GM12878 (cell line): ENCODE data around the gene TBC1D10B. TPM values are rescaled to one million over a fixed set of nuclear protein-coding genes. Genes with fewer than 3 reads are reported as not detected.

ENCODE experiments used
- ASH2L ChIP-seq: fragments of 300-600, 200-600 bp; sonication (generic); IDR thresholded peaks from 2 replicates; pipeline ENCODE4 v1.6.1; 2017; ENCODE audit warnings: low read depth, mild to moderate bottlenecking, borderline replicate concordance
- ATF7 ChIP-seq: fragments of 450-650 bp; IDR thresholded peaks from 2 replicates; pipeline ENCODE4 v1.6.1; 2016; ENCODE audit warnings: low read depth, mild to moderate bottlenecking
- BRCA1 ChIP-seq: IDR thresholded peaks from 2 replicates; pipeline ENCODE4 v1.6.1; 2011; ENCODE audit warnings: low read depth, low read length, improper control_type of control experiment
- CHD2 ChIP-seq: IDR thresholded peaks from 2 replicates; pipeline ENCODE4 v1.6.1; 2011; ENCODE audit warnings: low read depth, low read length, improper control_type of control experiment, borderline replicate concordance
- CTCF ChIP-seq, 3 experiments: IDR thresholded peaks in 2 of 3; conservative IDR thresholded peaks in 1 of 3; 2 replicates each; pipeline ENCODE4 v1.5.1; 2011; ENCODE audit warnings: low read depth in 3 of 3, low read length in 3 of 3, mild to moderate bottlenecking in 3 of 3, control low read depth in 2 of 3, moderate library complexity in 2 of 3, inconsistent platforms in 1 of 3, mixed read lengths in 1 of 3; ENCODE audit not compliant: control insufficient read depth in 2 of 3, insufficient read depth in 1 of 3; ENCODE audit errors: extremely low read depth in 1 of 3
- E2F8 ChIP-seq: fragments of 450-650 bp; IDR thresholded peaks from 2 replicates; pipeline ENCODE4 v1.6.1; 2018; ENCODE audit warnings: mild to moderate bottlenecking, low read depth, moderate library complexity; ENCODE audit not compliant: partially characterized antibody
- JUND ChIP-seq: IDR thresholded peaks from 2 replicates; pipeline ENCODE4 v1.6.1; 2012; ENCODE audit warnings: low read depth, mild to moderate bottlenecking, low read length, improper control_type of control experiment, moderate library complexity
- LARP7 ChIP-seq: fragments of 450-650 bp; IDR thresholded peaks from 2 replicates; pipeline ENCODE4 v1.6.1; 2017; ENCODE audit warnings: mild to moderate bottlenecking
- MAX ChIP-seq: IDR thresholded peaks from 2 replicates; pipeline ENCODE4 v1.6.1; 2012; ENCODE audit warnings: low read depth, low read length, improper control_type of control experiment
- NFIC ChIP-seq: IDR thresholded peaks from 2 replicates; pipeline ENCODE4 v1.6.1; 2012; ENCODE audit warnings: low read depth, mild to moderate bottlenecking, inconsistent platforms, low read length, moderate library complexity
- NR2F1 ChIP-seq: fragments of 450-650 bp; conservative IDR thresholded peaks from 2 replicates; pipeline ENCODE4 v1.6.1; 2017; ENCODE audit warnings: mild to moderate bottlenecking
- PKNOX1 ChIP-seq: fragments of 450-650 bp; IDR thresholded peaks from 2 replicates; pipeline ENCODE4 v1.6.1; 2016; ENCODE audit warnings: mild to moderate bottlenecking
- POLR2AphosphoS5 ChIP-seq: IDR thresholded peaks from 2 replicates; pipeline ENCODE4 v1.6.1; 2011; ENCODE audit warnings: mild to moderate bottlenecking, low read length, inconsistent platforms
- REST ChIP-seq: IDR thresholded peaks from 2 replicates; pipeline ENCODE4 v1.6.1; 2012; ENCODE audit warnings: mild to moderate bottlenecking, low read depth, low read length
- RUNX3 ChIP-seq: IDR thresholded peaks from 2 replicates; pipeline ENCODE4 v1.6.1; 2012; ENCODE audit warnings: low read length, inconsistent platforms
- SREBF1 ChIP-seq: IDR thresholded peaks from 2 replicates; pipeline ENCODE4 v1.6.1; 2012; ENCODE audit warnings: mild to moderate bottlenecking, low read length
- TCF12 ChIP-seq: IDR thresholded peaks from 2 replicates; pipeline ENCODE4 v1.6.1; 2011; ENCODE audit warnings: low read depth, mild to moderate bottlenecking, low read length
- USF1 ChIP-seq: IDR thresholded peaks from 2 replicates; pipeline ENCODE4 v1.6.1; 2011; ENCODE audit warnings: borderline replicate concordance, low read depth, mild to moderate bottlenecking, moderate library complexity, mixed read lengths, low read length; ENCODE audit not compliant: insufficient read depth; ENCODE audit errors: extremely low read length
- polyA plus RNA-seq, 11 experiments: library from polyadenylated mRNA; depleted of rRNA in 4 of 11; unstranded in 6 of 11; stranded (reverse) in 5 of 11; fragments of >200 nt; fragmentation: Nextera tagmentation in 4 of 11; fragmentation: Illumina TruSeq in 1 of 11; extraction: Ambion mirVana in 4 of 11; extraction: Trizol in 1 of 11; gene quantifications; 1 replicate in 1 of 11; 2 replicates in 10 of 11; pipeline versions ENCODE4 v1.2.1 to v1.2.3, GENCODE V29; 2011 to 2016; ENCODE audit warnings: inconsistent platforms in 2 of 11, missing spikeins in 2 of 11, low read depth in 1 of 11
- total RNA-seq, 4 experiments: library from RNA; depleted of rRNA in 3 of 4; stranded (reverse); fragments of >200 nt in 3 of 4; fragmentation: Illumina TruSeq in 1 of 4; extraction: Trizol in 1 of 4; gene quantifications; 2 replicates each; pipeline versions ENCODE4 v1.2.1 to v1.2.3, GENCODE V29; 2013 to 2021

TBC1D10B gene
- total and polyA plus RNA-seq, 10 of the 15 experiments (the other 5 are each of a cell fraction or from before 2014, with no cell fraction given): 2.2 to 51.2 (median 11.6) TPM

- TF ChIP-seq REST: no peak
- TF ChIP-seq SREBF1: no peak; the same call in 1 of the 2 replicates
- TF ChIP-seq CHD2: peak; percentile 39; the same call in 1 of the 2 replicates
- peak; percentile 62; the same call in 1 of the 2 replicates for TF ChIP-seq MAX
- TF ChIP-seq ATF7: peak; percentile 99
- TF ChIP-seq BRCA1: no peak
- TF ChIP-seq PKNOX1: peak; percentile 71
- TF ChIP-seq JUND: no peak
- peak; percentile 18; the same call in 1 of the 2 replicates for TF ChIP-seq NFIC
- peak; percentile 99 for TF ChIP-seq E2F8
- 0 out of 2 replicates have a peak, but pooled peaks have one; percentile 28 for TF ChIP-seq TCF12
- no peak for TF ChIP-seq ASH2L
- no peak for TF ChIP-seq CTCF (IDR thresholded peaks at IDR 0.05 in 2 of 3, conservative IDR thresholded peaks at IDR 0.05 in 1 of 3; ENCODE audit: control insufficient read depth in 2 of 3, extremely low read depth in 1 of 3, insufficient read depth in 1 of 3, low read depth in 3 of 3, low read length in 3 of 3)
- TF ChIP-seq RUNX3: peak; percentile 53
- TF ChIP-seq USF1: peak; percentile 86
- TF ChIP-seq POLR2AphosphoS5: peak; percentile 66
- TF ChIP-seq NR2F1: peak; percentile 82
- TF ChIP-seq LARP7: peak; percentile 38; the same call in 1 of the 2 replicates
Observed at GRCh38 chr16:30355144-30355953, 14.9 kb downstream of the TBC1D10B start, which contains the start of gene CD2BP2 (continued).
